Colonic mucosa (tissue), 4 donors: Measurements from ENCODE around the gene NECAB2. TPM values are rescaled to one million over a fixed set of nuclear protein-coding genes. Genes with fewer than 3 reads are reported as not detected.

Source experiments
- DNase-seq: peaks from one replicate; pipeline ENCODE4 v3.0.0-alpha.2; 2020
- H3K27ac ChIP-seq: fragments of 200-600 bp; one replicate; pipeline ENCODE4 v1.8.0; 2021
- H3K27me3 ChIP-seq: fragments of 200-600 bp; one replicate; pipeline ENCODE4 v1.8.0; 2021
- H3K36me3 ChIP-seq: fragments of 200-600 bp; one replicate; pipeline ENCODE4 v1.8.0; 2021
- H3K4me1 ChIP-seq: fragments of 200-600 bp; one replicate; pipeline ENCODE4 v1.8.0; 2021; ENCODE audit warnings: mild to moderate bottlenecking
- H3K4me3 ChIP-seq: fragments of 200-600 bp; one replicate; pipeline ENCODE4 v1.8.0; 2021
- H3K9ac ChIP-seq, 2 donors: one replicate each; pipeline ENCODE4 v1.7.0; 2013; ENCODE audit warnings: control low read depth in 2 of 2, low read depth in 2 of 2, low read length in 2 of 2
- H3K9me3 ChIP-seq: fragments of 200-600 bp; one replicate; pipeline ENCODE4 v1.8.0; 2021
- intact Hi-C: fragments of 100-400 bp; cut with DNase I; formaldehyde crosslinking; loops from one replicate; pipeline ENCODE4 v1.14.1; 2022
- total RNA-seq, 2 donors: library from RNA; stranded (reverse); fragmentation: NEBNext Ultra II Directional in 1 of 2; extraction: Animal tissue kit (Norgen Biotek cat#: 25700) in 1 of 2; gene quantifications; one replicate each; pipeline ENCODE4 v1.2.1, GENCODE V29; 2021
- TF ChIP-seq, protein P1 (sequence below): fragments of 200-600 bp; IDR thresholded peaks from one replicate; pipeline ENCODE4 v1.8.0; 2022; ENCODE audit warnings: antibody characterized with exemption, mild to moderate bottlenecking
- donor health status: healthy.
- donor health status: DM: no; HTN: no; CAD: no.
- donor health status: DM: no; HTN: no; CAD: no.

Gene NECAB2
- total RNA-seq, 2 donors from 2014 or later, result 0.25 to 0.42 TPM

DNA sequence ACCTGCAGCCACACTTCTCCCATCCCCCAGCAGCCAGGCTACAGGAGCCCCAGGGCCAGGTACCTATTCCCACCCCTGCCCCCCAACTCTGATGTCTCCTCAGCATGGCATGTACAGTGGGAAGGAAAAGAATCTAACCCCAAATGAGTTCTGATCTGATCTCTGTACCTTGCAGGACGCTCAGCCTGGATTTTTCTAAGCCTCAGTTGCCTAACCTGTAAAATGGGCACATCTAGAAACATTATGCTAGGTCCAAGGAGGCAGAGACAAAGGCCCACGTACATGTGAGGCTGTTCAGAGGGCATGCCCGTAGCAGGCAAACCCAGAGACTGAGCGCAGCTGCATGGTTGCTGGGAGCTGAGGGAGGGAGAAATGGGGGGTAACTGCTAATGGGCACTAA is 39.5 kb downstream of the NECAB2 start:
- no peaks in the 10 kb centered on the region for H3K4me1 ChIP-seq
- no peaks in the 10 kb centered on the region for H3K27me3 ChIP-seq
- no peaks in the 10 kb centered on the region for H3K9me3 ChIP-seq
- TF ChIP-seq, protein P1, sequence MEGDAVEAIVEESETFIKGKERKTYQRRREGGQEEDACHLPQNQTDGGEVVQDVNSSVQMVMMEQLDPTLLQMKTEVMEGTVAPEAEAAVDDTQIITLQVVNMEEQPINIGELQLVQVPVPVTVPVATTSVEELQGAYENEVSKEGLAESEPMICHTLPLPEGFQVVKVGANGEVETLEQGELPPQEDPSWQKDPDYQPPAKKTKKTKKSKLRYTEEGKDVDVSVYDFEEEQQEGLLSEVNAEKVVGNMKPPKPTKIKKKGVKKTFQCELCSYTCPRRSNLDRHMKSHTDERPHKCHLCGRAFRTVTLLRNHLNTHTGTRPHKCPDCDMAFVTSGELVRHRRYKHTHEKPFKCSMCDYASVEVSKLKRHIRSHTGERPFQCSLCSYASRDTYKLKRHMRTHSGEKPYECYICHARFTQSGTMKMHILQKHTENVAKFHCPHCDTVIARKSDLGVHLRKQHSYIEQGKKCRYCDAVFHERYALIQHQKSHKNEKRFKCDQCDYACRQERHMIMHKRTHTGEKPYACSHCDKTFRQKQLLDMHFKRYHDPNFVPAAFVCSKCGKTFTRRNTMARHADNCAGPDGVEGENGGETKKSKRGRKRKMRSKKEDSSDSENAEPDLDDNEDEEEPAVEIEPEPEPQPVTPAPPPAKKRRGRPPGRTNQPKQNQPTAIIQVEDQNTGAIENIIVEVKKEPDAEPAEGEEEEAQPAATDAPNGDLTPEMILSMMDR, result no peak
- no peak overlapping the region for H3K27ac ChIP-seq
- H3K4me3 ChIP-seq, result no peak overlapping the region
- H3K9ac ChIP-seq, result no peak overlapping the region
- no peak for DNase-seq
- intact Hi-C loops, result no loop called here
- H3K36me3 ChIP-seq, result no peaks in the 10 kb centered on the region

DNA sequence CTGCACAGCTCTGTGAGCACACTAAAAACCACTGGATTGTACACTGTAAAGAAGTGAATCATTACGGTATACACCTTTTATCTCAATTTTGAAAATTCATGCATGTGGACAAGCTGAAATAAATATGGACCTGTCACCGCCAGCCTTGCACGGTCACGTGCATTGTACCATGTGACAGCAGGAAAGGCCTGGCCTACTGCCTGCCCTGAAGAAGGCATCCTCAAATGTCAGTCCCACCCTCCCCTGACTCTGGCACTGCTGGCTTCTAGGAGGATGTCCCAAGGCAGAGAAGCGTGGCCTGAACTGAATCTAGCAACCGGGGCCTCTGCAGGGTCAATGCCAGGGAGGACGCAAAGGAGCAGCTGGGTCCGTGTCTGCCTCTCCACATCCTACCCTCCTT is 39.9 kb downstream of the NECAB2 start:
- Histone ChIP-seq H3K27ac (no peak overlapping the region), H3K36me3 (no peaks in the 10 kb centered on the region), H3K9ac (no peak overlapping the region), H3K27me3 (no peaks in the 10 kb centered on the region), H3K4me3 (no peak overlapping the region), H3K9me3 (no peaks in the 10 kb centered on the region), H3K4me1 (no peaks in the 10 kb centered on the region)
- TF ChIP-seq, protein P1, result no peak
- intact Hi-C loops, result no loop called here
- DNase-seq, result no peak

DNA sequence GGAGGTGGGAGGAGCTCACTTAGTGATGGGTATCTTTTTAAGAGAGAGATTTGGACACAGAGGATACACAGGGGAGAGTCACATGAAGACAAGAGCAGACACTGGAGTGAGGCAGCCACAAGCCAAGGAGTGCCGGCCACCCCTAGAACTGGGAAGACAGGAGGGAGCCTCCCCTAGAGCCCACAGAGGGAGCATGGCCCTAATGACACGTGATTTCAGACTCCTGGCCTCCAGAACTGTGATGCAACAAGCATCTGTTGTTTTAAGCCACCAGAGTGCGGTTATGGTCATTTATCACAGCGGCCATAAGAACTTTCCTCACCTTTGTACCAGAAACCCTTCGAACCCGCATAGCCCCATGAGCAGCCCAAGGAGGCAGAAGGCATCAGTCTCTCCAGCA is 41.2 kb downstream of the NECAB2 start:
- no peaks in the 10 kb centered on the region for H3K4me1 ChIP-seq
- H3K27ac ChIP-seq, result no peak overlapping the region
- H3K4me3 ChIP-seq, result no peak overlapping the region
- no peak overlapping the region for H3K9ac ChIP-seq
- TF ChIP-seq, protein P1, result no peak
- intact Hi-C loops, result no loop called here
- no peaks in the 10 kb centered on the region for H3K9me3 ChIP-seq
- no peaks in the 10 kb centered on the region for H3K36me3 ChIP-seq
- no peak for DNase-seq
- H3K27me3 ChIP-seq, result no peaks in the 10 kb centered on the region

DNA sequence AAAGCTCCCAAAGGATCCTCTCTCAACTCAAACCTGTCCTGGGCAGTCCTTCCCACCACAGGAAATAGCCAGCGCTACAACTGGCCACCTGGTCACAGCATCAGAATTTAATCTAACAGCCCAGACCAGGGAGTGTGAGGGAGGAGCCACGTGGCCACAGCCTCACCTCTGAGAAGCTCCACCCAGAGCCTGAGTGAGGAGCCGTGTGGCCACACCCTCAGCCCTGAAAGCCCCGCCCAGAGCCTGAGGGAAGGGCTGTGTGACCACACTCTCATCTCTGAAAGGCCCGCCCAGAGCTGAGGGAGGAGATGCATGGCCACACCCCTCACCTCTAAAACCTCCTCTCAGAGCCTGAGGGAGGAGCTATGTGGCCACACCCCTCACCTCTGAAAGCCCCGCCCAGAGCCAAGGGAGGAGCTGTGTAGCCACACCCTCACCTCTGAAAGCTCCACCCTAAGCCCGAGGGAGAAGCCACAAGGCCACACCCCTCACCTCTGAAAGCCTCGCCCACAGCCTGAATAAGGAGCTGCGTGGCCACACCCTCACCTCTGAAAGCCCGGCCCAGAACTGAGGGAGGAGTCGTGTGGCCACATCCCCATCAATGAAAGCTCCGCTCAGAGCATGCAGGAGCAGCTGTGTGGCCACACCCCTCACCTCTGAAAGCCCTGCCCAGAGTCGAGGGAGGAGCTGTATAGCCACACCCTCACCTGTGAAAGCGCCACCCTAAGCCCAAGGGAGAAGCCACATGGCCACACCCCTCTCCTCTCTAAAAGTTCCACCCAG is 45.9 kb downstream of the NECAB2 start:
- intact Hi-C loops, result no loop called here
- TF ChIP-seq, protein P1, result no peak
- Histone ChIP-seq H3K9me3 (no peaks in the 10 kb centered on the region), H3K36me3 (no peaks in the 10 kb centered on the region), H3K4me1 (no peaks in the 10 kb centered on the region), H3K27ac (no peak overlapping the region), H3K27me3 (no peaks in the 10 kb centered on the region), H3K4me3 (no peak overlapping the region), H3K9ac (no peak overlapping the region)
- DNase-seq, result peak; percentile 96

DNA sequence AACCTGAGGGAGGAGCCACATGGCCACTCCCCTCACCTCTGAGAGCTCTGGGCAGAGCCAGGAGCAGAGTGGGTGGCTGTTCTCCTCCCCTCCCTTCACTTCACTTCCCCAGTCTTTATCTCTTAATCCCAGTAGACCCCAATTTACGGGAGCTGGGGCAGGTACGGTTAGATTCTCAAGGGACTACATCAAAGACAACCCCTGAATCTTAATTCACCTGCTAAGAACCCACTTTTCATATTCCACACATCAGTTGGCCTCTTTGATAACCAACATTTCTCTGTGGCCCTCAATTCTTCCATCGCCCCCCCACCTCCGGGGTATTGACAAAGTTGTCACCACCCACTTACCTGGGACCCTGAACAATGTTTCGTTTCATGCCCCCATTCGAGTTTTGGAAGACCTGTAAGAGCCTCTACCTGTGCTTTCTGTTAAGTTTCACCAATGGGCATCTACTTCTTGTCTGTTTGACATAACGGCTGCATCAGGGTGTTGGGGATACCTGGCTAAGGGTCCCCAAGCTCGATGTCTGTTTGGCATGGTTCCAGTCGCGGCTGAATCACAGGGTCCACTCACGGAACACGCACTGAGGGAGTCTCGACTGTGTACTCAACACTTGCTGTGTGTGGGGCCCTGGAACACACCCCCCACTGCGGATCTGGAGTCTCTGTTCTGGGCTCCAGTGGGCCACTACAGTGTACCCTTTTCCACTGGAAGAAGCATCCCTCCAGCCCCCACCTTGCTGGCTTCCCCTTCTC is 46.7 kb downstream of the NECAB2 start:
- H3K27me3 ChIP-seq, result no peaks in the 10 kb centered on the region
- H3K9me3 ChIP-seq, result no peaks in the 10 kb centered on the region
- H3K27ac ChIP-seq, result no peak overlapping the region
- no peak overlapping the region for H3K9ac ChIP-seq
- no peaks in the 10 kb centered on the region for H3K4me1 ChIP-seq
- DNase-seq, result peak; percentile 23
- no peak overlapping the region for H3K4me3 ChIP-seq
- no peaks in the 10 kb centered on the region for H3K36me3 ChIP-seq
- TF ChIP-seq, protein P1, result no peak
- intact Hi-C loops, result no loop called here
